ENCODE measurements around the gene NPM1.
"Not testable (repeated sequence)": the region's sequence is repeated elsewhere in the genome, so short reads cannot be mapped to it uniquely, and the experiment has no call there.

The NPM1 gene

GRCh38 chr5:171413153-171413910 lies 25.7 kb downstream of the NPM1 start:
- DNase-seq: no peak

- not testable (repeated sequence) for DNase-seq
Observed at GRCh38 chr5:171413993-171414392, 26.3 kb downstream of the NPM1 start.

- DNase-seq: no peak
Observed at GRCh38 chr5:171415115-171415730, 27.6 kb downstream of the NPM1 start.

- DNase-seq: no peak
Observed at GRCh38 chr5:171416160-171417049, 28.8 kb downstream of the NPM1 start.

- DNase-seq: peak; percentile 27 to 28
Observed at GRCh38 chr5:171418316-171418981, 30.8 kb downstream of the NPM1 start.

- DNase-seq: peak; percentile 35 to 41
Observed at GRCh38 chr5:171418982-171419687, 31.5 kb downstream of the NPM1 start, which contains the start of gene FGF18. TSS of gene FGF18 (plus strand) at chr5:171419647. CDS start at chr5:171420200, 553 bp downstream.

- peak; percentile 10 to 22 for DNase-seq
Observed at GRCh38 chr5:171419688-171420430, 32.2 kb downstream of the NPM1 start.

- no peak for DNase-seq
Observed at GRCh38 chr5:171420431-171421241, 33.0 kb downstream of the NPM1 start.

- DNase-seq: no peak
Observed at GRCh38 chr5:171421331-171422262, 33.9 kb downstream of the NPM1 start.

GRCh38 chr5:171422495-171422894 lies 34.8 kb downstream of the NPM1 start:
- DNase-seq: no peak

- DNase-seq: no peak
Observed at GRCh38 chr5:171422902-171423663, 35.4 kb downstream of the NPM1 start.

- no peak for DNase-seq
Observed at GRCh38 chr5:171424726-171425125, 37.1 kb downstream of the NPM1 start.

GRCh38 chr5:171425596-171426244 lies 38.1 kb downstream of the NPM1 start:
- DNase-seq: no peak

- DNase-seq: no peak
Observed at GRCh38 chr5:171426266-171426665, 38.6 kb downstream of the NPM1 start.

GRCh38 chr5:171426680-171427079 lies 39.0 kb downstream of the NPM1 start:
- DNase-seq: no peak

- no peak for DNase-seq
Observed at GRCh38 chr5:171427318-171428167, 39.9 kb downstream of the NPM1 start.

- no peak for DNase-seq
Observed at GRCh38 chr5:171428168-171428696, 40.6 kb downstream of the NPM1 start.
